ENCODE measurements around the gene FMNL1.

Gene FMNL1

GRCh38 chr17:45277992-45278391, 56.3 kb downstream of the FMNL1 start:
- no peak for DNase-seq (ENCODE audit: low read depth in 2 of 3, low spot score in 2 of 3)

- DNase-seq (ENCODE audit: low read depth in 2 of 3, low spot score in 2 of 3): no peak
Observed at GRCh38 chr17:45279898-45280297, 58.2 kb downstream of the FMNL1 start.

GRCh38 chr17:45282683-45283644, 61.3 kb downstream of the FMNL1 start:
- no peak for DNase-seq (ENCODE audit: low read depth in 2 of 3, low spot score in 2 of 3)

DNA sequence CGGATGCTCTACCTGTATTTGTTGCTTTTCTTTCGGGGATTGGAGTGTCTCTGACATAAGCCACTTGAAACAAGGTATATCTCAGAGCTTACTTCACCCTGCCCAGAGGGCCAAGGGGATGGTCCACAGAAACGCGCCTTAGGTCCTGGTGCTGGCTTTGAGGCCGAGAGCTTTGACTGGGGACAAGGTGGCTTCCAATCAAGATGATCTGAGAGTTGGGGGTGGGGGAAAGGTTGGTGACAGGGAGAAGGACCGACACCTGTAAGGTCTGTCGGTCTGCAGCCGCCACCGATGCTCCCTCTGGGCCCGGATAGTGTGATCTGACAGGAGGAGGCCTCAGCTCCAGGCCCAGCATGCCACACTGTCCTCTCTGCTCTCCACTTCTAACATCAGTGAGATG, 62.0 kb downstream of the FMNL1 start:
- DNase-seq (ENCODE audit: low read depth in 2 of 3, low spot score in 2 of 3): no peak

DNA sequence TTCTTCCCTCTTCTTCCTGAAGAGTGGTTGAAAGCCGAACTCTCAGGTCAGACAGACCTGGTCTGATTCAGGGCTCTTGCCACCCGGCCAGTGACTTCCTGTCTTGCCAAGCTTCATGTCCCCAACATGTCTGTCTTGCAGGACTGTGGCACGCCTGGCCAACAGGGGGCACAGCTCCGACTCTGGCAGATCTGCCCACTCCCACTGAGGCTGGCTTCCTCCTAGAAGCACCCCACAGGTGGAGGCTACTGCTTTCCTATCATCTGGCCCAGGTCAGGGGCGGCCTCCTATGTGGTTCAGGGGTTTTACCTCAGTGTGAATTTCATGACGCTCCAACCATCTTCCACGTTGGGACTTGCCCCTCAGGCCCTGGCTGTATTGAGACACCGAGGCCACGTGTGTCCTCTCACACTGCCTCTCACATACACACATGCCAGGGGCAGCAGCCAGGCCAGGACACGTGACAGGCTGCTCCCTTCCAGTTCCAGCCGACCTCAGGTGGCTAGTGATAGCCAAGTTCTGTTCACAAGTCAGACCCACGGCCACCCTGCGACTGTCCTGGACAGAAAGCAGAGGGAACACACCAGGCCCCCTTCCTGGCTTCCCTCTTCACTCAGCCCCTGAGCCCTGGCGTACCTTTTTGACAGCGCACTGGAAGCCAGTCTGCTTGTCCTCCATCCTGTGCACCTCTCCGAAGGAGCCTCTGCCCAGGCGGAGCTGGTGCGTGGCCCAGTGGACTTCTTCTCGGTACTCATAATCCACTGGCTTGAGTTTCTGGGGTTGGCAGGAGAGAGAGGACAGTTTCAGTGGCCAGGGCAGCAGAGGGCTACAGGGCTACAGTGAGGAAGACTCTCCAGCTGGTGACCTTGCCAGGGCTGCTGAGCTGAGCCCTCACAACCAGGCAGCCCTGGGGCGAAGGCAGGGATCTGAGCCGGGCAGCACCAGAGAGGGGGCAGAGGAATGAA, 62.8 kb downstream of the FMNL1 start:
- DNase-seq (ENCODE audit: low read depth in 2 of 3, low spot score in 2 of 3): no peak

DNA sequence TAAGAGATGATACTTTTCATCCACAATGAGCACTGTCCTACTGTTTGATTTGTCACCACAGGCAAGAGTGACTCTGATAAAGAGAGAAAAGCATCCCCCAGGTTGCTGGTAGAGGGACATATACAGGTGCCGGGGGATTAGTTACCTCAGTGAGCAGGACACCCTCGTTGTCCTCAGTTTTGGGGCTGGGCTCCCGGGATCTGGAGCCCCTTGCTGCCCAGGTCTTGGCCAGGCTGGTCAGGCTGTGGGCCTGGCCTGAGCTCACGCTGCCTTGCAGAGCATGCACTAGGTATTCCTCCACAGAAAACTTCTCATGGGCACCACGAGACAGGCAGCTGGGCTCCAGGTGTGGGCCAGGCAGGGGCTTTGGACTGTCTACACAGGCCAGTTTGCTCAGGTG, 64.6 kb downstream of the FMNL1 start:
- no peak for DNase-seq (ENCODE audit: low read depth in 2 of 3, low spot score in 2 of 3)

GRCh38 chr17:45287526-45288500, 66.1 kb downstream of the FMNL1 start:
- no peak for DNase-seq (ENCODE audit: low read depth in 2 of 3, low spot score in 2 of 3)

DNA sequence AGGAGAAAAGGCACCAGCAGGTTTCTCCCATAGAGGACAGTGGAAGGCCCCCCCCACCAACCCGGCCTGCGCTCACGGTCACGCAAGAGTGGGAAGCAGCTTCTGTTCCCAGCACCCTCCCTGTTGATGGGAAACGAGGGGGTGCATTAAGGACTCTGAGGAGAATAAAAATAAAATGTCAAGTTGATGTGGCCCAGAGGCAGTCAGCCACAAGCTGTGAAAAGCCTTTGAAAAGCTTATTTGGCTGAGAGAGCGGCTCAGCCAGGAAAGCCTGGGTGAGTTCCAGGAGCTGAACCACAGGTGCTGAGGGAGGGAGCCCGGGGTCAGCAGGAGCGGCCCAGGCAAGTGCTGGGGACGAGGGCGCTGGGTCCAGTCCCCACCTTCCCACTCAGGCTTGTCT, 67.1 kb downstream of the FMNL1 start:
- DNase-seq (ENCODE audit: low read depth in 2 of 3, low spot score in 2 of 3): no peak

GRCh38 chr17:45289301-45290268, 67.9 kb downstream of the FMNL1 start:
- no peak for DNase-seq (ENCODE audit: low read depth in 2 of 3, low spot score in 2 of 3)

GRCh38 chr17:45290269-45290765, 68.6 kb downstream of the FMNL1 start:
- DNase-seq (ENCODE audit: low read depth in 2 of 3, low spot score in 2 of 3): no peak

DNA sequence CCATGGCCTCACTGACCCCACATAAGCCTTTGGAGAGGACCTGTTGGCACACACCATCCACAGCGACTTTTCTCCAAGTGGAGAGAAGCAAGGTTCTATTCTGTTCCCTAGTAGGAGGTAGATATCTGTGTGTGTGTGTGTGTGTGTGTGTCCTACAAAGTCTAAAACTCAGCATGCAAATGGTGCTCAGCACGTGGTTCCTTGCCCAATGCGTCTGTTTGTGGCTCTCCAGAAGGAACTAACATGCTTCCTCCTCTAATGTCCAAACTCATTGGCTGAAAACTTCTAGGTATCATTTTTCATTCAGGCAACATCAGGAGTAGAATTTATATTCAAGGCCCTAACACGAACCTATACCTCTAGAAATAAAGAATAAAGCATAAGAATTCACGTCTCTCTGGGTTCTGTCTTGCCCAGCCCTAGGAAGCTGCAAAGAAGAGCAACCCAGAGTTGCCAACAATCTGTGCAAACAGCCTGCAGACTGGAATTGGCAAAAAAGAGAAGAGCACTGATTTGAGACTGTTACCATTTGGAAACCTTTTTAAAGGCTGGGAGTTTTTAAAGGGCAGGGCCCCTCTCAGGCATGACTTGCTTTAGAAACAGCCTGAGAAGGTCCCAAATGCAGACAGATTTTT, 69.6 kb downstream of the FMNL1 start:
- no peak for DNase-seq (ENCODE audit: low read depth in 2 of 3, low spot score in 2 of 3)

GRCh38 chr17:45292696-45293412, 71.2 kb downstream of the FMNL1 start:
- no peak for DNase-seq (ENCODE audit: low read depth in 2 of 3, low spot score in 2 of 3)

GRCh38 chr17:45293413-45294211, 71.9 kb downstream of the FMNL1 start:
- no peak for DNase-seq (ENCODE audit: low read depth in 2 of 3, low spot score in 2 of 3)

GRCh38 chr17:45294506-45294905, 72.8 kb downstream of the FMNL1 start:
- no peak for DNase-seq (ENCODE audit: low read depth in 2 of 3, low spot score in 2 of 3)

GRCh38 chr17:45296003-45296832, 74.5 kb downstream of the FMNL1 start:
- DNase-seq (ENCODE audit: low read depth in 2 of 3, low spot score in 2 of 3): no peak

DNA sequence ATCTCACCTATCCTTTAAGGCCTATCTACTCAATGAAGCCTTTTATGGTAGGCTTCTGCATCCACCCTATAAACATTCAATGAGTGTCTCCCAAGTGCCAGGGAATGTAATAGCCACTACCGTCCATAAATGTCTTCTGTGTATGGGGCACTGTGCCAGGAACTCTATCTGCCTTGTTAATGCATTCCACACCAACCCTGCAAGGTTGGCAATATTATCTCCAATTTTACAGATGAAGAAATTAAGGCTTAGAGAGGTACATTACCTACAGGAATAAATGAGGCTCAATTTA, 75.1 kb downstream of the FMNL1 start:
- no peak for DNase-seq (ENCODE audit: low read depth in 2 of 3, low spot score in 2 of 3)

Data from activated CD8-positive, alpha-beta memory T cell treated with anti-CD3 and anti-CD28 coated beads for 48 hours (primary cell).